Erythroblast (primary cell): ENCODE data around the gene ITGA5.

ENCODE experiments used
- GATA1 ChIP-seq: IDR thresholded peaks from 2 replicates; pipeline ENCODE4 v1.6.1; 2011; ENCODE audit warnings: low read depth, mild to moderate bottlenecking, control low read depth, low read length, moderate library complexity
- POLR2A ChIP-seq: IDR thresholded peaks from 2 replicates; pipeline ENCODE4 v1.6.1; 2011; ENCODE audit warnings: mild to moderate bottlenecking, low read length

DNA sequence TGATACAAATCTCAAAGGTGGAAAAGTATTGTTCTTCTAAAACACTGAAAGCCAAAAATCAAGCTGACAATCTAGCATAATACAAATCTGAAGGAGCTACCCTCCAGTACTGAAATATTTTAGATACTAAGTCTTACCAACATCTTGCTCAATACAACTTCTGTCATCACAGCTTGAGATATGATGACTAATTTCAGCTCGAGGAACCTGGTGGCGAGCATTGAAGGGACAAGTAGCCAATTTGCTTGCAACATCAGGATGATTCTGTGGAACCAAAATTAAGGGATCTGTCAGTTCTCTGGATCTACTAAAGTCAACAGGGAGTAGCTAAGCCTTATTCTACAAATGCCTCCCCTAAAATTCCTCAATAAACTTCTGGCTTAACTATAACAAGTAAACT is 44.0 kb upstream of the ITGA5 start:
- TF ChIP-seq POLR2A, result no peak
- TF ChIP-seq GATA1, result no peak
